ENCODE results near the gene PSMG1. TPM values are rescaled to one million over a fixed set of nuclear protein-coding genes. Genes with fewer than 3 reads are reported as not detected.
"Not testable (repeated sequence)": the region's sequence is repeated elsewhere in the genome, so short reads cannot be mapped to it uniquely, and the experiment has no call there.

PSMG1 gene
- total RNA-seq, 1 experiment from 2014 or later: 88.8 TPM

- H3K36me3 ChIP-seq (replicated peaks; ENCODE audit: control insufficient read depth, insufficient read depth, low read length): no peaks in the 10 kb centered on the region; the same call in 1 of the 2 replicates
- H3K4me3 ChIP-seq (ENCODE audit: insufficient read depth, low read depth, low read length): no peak overlapping the region
- DNase-seq: no peak
- H3K27me3 ChIP-seq (ENCODE audit: control insufficient read depth, insufficient read depth, low read length): no peaks in the 10 kb centered on the region
Measured at GRCh38 chr21:39181205-39181818, 1.9 kb downstream of the PSMG1 start.

GRCh38 chr21:39180429-39181019 lies 2.7 kb downstream of the PSMG1 start:
- no peak for DNase-seq
- H3K27me3 ChIP-seq (ENCODE audit: control insufficient read depth, insufficient read depth, low read length): no peaks in the 10 kb centered on the region
- H3K4me3 ChIP-seq (ENCODE audit: insufficient read depth, low read depth, low read length): no peak overlapping the region
- H3K36me3 ChIP-seq (replicated peaks; ENCODE audit: control insufficient read depth, insufficient read depth, low read length): no peaks in the 10 kb centered on the region; the same call in 1 of the 2 replicates

- no peaks in the 10 kb centered on the region for H3K27me3 ChIP-seq (ENCODE audit: control insufficient read depth, insufficient read depth, low read length)
- DNase-seq: no peak
- no peak overlapping the region for H3K4me3 ChIP-seq (ENCODE audit: insufficient read depth, low read depth, low read length)
- peaks cover 3% of the 10 kb centered on the region for H3K36me3 ChIP-seq (replicated peaks; ENCODE audit: control insufficient read depth, insufficient read depth, low read length)
Measured at GRCh38 chr21:39178421-39178820, 4.8 kb downstream of the PSMG1 start.

- Histone ChIP-seq H3K4me3 (ENCODE audit: insufficient read depth, low read depth, low read length) (no peak overlapping the region), H3K27me3 (ENCODE audit: control insufficient read depth, insufficient read depth, low read length) (no peaks in the 10 kb centered on the region), H3K36me3 (replicated peaks; ENCODE audit: control insufficient read depth, insufficient read depth, low read length) (peaks cover 7% of the 10 kb centered on the region)
- no peak for DNase-seq
Measured at GRCh38 chr21:39176271-39176709, 7.0 kb downstream of the PSMG1 start.

- Histone ChIP-seq H3K36me3 (replicated peaks; ENCODE audit: control insufficient read depth, insufficient read depth, low read length) (peaks cover 7% of the 10 kb centered on the region), H3K4me3 (ENCODE audit: insufficient read depth, low read depth, low read length) (no peak overlapping the region), H3K27me3 (ENCODE audit: control insufficient read depth, insufficient read depth, low read length) (no peaks in the 10 kb centered on the region)
- no peak for DNase-seq
Measured at GRCh38 chr21:39175665-39176064, 7.6 kb downstream of the PSMG1 start.

GRCh38 chr21:39175154-39175553 lies 8.1 kb downstream of the PSMG1 start:
- DNase-seq: no peak
- H3K36me3 ChIP-seq (replicated peaks; ENCODE audit: control insufficient read depth, insufficient read depth, low read length): peaks cover 7% of the 10 kb centered on the region
- H3K27me3 ChIP-seq (ENCODE audit: control insufficient read depth, insufficient read depth, low read length): no peaks in the 10 kb centered on the region
- H3K4me3 ChIP-seq (ENCODE audit: insufficient read depth, low read depth, low read length): no peak overlapping the region

GRCh38 chr21:39173716-39174680 lies 9.3 kb downstream of the PSMG1 start:
- H3K4me3 ChIP-seq (ENCODE audit: insufficient read depth, low read depth, low read length): no peak overlapping the region
- H3K27me3 ChIP-seq (ENCODE audit: control insufficient read depth, insufficient read depth, low read length): no peaks in the 10 kb centered on the region
- no peak for DNase-seq
- H3K36me3 ChIP-seq (replicated peaks; ENCODE audit: control insufficient read depth, insufficient read depth, low read length): peaks cover 7% of the 10 kb centered on the region

- DNase-seq: no peak
- Histone ChIP-seq H3K4me3 (ENCODE audit: insufficient read depth, low read depth, low read length) (no peak overlapping the region), H3K36me3 (replicated peaks; ENCODE audit: control insufficient read depth, insufficient read depth, low read length) (peaks cover 7% of the 10 kb centered on the region), H3K27me3 (ENCODE audit: control insufficient read depth, insufficient read depth, low read length) (no peaks in the 10 kb centered on the region)
Measured at GRCh38 chr21:39169906-39170305, 13.3 kb downstream of the PSMG1 start.

- Histone ChIP-seq H3K27me3 (ENCODE audit: control insufficient read depth, insufficient read depth, low read length) (no peaks in the 10 kb centered on the region), H3K36me3 (replicated peaks; ENCODE audit: control insufficient read depth, insufficient read depth, low read length) (peaks cover 5% of the 10 kb centered on the region), H3K4me3 (ENCODE audit: insufficient read depth, low read depth, low read length) (no peak overlapping the region)
- DNase-seq: no peak
Measured at GRCh38 chr21:39168800-39169199, 14.5 kb downstream of the PSMG1 start.

GRCh38 chr21:39164523-39164922 lies 18.7 kb downstream of the PSMG1 start:
- DNase-seq: no peak
- Histone ChIP-seq H3K36me3 (replicated peaks; ENCODE audit: control insufficient read depth, insufficient read depth, low read length) (no peaks in the 10 kb centered on the region), H3K27me3 (ENCODE audit: control insufficient read depth, insufficient read depth, low read length) (no peaks in the 10 kb centered on the region), H3K4me3 (ENCODE audit: insufficient read depth, low read depth, low read length) (no peak overlapping the region)

- DNase-seq: no peak
- Histone ChIP-seq H3K27me3 (ENCODE audit: control insufficient read depth, insufficient read depth, low read length) (no peaks in the 10 kb centered on the region), H3K36me3 (replicated peaks; ENCODE audit: control insufficient read depth, insufficient read depth, low read length) (no peaks in the 10 kb centered on the region)
Measured at GRCh38 chr21:39161064-39161463, 22.2 kb downstream of the PSMG1 start.

GRCh38 chr21:39159342-39160063 lies 23.7 kb downstream of the PSMG1 start:
- no peak overlapping the region for H3K4me3 ChIP-seq (ENCODE audit: insufficient read depth, low read depth, low read length)
- H3K36me3 ChIP-seq (replicated peaks; ENCODE audit: control insufficient read depth, insufficient read depth, low read length): no peaks in the 10 kb centered on the region
- H3K27me3 ChIP-seq (ENCODE audit: control insufficient read depth, insufficient read depth, low read length): no peaks in the 10 kb centered on the region
- no peak for DNase-seq

More at GRCh38 chr21:39161064-39161463, 22.2 kb downstream of the PSMG1 start:
- no peak overlapping the region for H3K4me3 ChIP-seq (ENCODE audit: insufficient read depth, low read depth, low read length)

- DNase-seq; H3K4me3 ChIP-seq (ENCODE audit: insufficient read depth, low read depth, low read length); H3K27me3 ChIP-seq (ENCODE audit: control insufficient read depth, insufficient read depth, low read length); H3K36me3 ChIP-seq (replicated peaks; ENCODE audit: control insufficient read depth, insufficient read depth, low read length): not testable (repeated sequence)
Measured at GRCh38 chr21:39157241-39157640, 26.0 kb downstream of the PSMG1 start.

- H3K27me3 ChIP-seq (ENCODE audit: control insufficient read depth, insufficient read depth, low read length): no peaks in the 10 kb centered on the region
- no peaks in the 10 kb centered on the region for H3K36me3 ChIP-seq (replicated peaks; ENCODE audit: control insufficient read depth, insufficient read depth, low read length)
- no peak overlapping the region for H3K4me3 ChIP-seq (ENCODE audit: insufficient read depth, low read depth, low read length)
- DNase-seq: no peak
Measured at GRCh38 chr21:39156024-39156423, 27.2 kb downstream of the PSMG1 start.

All from H7 (cell line).